Prostate gland (tissue), 2 donors: Measurements from ENCODE around the gene IL20RA. TPM values are rescaled to one million over a fixed set of nuclear protein-coding genes. Genes with fewer than 3 reads are reported as not detected.

ENCODE experiments used
- DNase-seq: peaks from one replicate; pipeline ENCODE4 v3.0.0-alpha.2; 2019; ENCODE audit warnings: low spot score
- H3K27ac ChIP-seq, 2 donors: fragments of 200-600 bp; sonication (generic); 2 replicates each; pipeline ENCODE4 v1.5.1; 2017 to 2019
- H3K27me3 ChIP-seq: fragments of 200-600 bp; sonication (generic); replicated peaks from 2 replicates; pipeline ENCODE4 v1.5.1; 2019; ENCODE audit not compliant: insufficient read depth
- H3K36me3 ChIP-seq, 2 donors: fragments of 200-600 bp; sonication (generic); 1 replicate in 1 of 2; 2 replicates in 1 of 2; pipeline versions ENCODE4 v1.5.1 to v1.8.1; 2017 to 2019
- H3K4me1 ChIP-seq: fragments of 200-600 bp; sonication (generic); replicated peaks from 2 replicates; pipeline ENCODE4 v1.5.1; 2019
- H3K4me3 ChIP-seq, 2 donors: fragments of 200-600 bp; sonication (generic); 2 replicates each; pipeline ENCODE4 v1.5.1; 2017 to 2019
- H3K9me3 ChIP-seq: fragments of 200-600 bp; sonication (generic); 2 replicates; pipeline ENCODE4 v1.5.1; 2017
- POLR2A ChIP-seq: fragments of 450-650 bp; IDR thresholded peaks from one replicate; pipeline ENCODE4 v1.6.1; 2016; ENCODE audit warnings: antibody characterized with exemption, mild to moderate bottlenecking
- POLR2AphosphoS5 ChIP-seq: sonication (generic); formaldehyde crosslinking; IDR thresholded peaks from one replicate; pipeline ENCODE4 v1.6.1; 2017; ENCODE audit warnings: antibody characterized with exemption
- WGBS: methylation state at CpG from one replicate; pipeline ENCODE4 v1.1.5; 2018; 5-methylcytosine and 5-hydroxymethylcytosine counted together
- intact Hi-C: fragments of 100-400 bp; cut with DNase I; formaldehyde crosslinking; loops from one replicate; pipeline ENCODE4 v1.14.2; 2022
- total RNA-seq, 2 donors: library from RNA; depleted of rRNA; stranded (reverse); fragments of >200 nt; gene quantifications; one replicate each; pipeline ENCODE4 v1.1.0, GENCODE V29; 2016
- TF ChIP-seq, protein P1 (sequence below), 4 experiments: fragments of 200-600 bp in 2 of 4; fragments of 450-650 bp in 2 of 4; sonication (generic) in 2 of 4; IDR thresholded peaks; 1 replicate in 3 of 4; 2 replicates in 1 of 4; pipeline ENCODE4 v1.5.1; 2016 to 2019; ENCODE audit warnings: antibody characterized with exemption in 4 of 4, mild to moderate bottlenecking in 2 of 4, moderate library complexity in 2 of 4

IL20RA gene
- total RNA-seq, 2 donors from 2014 or later = 19.9 to 25.3 TPM

DNA sequence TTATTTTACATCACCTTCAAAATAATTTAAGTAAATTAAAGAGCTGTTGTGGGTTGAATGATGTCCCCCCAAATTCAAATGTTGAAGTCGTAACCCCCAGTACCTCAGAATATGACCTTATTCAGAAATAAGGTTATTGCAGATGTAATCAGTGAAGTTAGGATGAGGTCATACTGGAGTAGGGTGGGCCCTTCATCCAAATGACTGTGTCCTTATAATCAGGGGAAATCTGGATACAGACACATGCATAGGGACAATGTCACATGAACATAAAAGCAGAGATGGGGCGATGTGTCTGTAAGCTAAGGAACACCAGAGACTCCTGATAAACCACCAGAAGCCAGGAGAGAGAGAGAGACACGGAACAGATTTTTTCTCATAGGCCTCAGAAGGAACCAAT is 13.3 kb upstream of the IL20RA start:
- Histone ChIP-seq H3K4me1 (no peaks in the 10 kb centered on the region), H3K27ac (no peak overlapping the region), H3K4me3 (no peak overlapping the region), H3K9me3 (no peaks in the 10 kb centered on the region), H3K36me3 (no peaks in the 10 kb centered on the region), H3K27me3 (no peaks in the 10 kb centered on the region)
- no peak for DNase-seq
- TF ChIP-seq POLR2A = no peak
- TF ChIP-seq, protein P1, sequence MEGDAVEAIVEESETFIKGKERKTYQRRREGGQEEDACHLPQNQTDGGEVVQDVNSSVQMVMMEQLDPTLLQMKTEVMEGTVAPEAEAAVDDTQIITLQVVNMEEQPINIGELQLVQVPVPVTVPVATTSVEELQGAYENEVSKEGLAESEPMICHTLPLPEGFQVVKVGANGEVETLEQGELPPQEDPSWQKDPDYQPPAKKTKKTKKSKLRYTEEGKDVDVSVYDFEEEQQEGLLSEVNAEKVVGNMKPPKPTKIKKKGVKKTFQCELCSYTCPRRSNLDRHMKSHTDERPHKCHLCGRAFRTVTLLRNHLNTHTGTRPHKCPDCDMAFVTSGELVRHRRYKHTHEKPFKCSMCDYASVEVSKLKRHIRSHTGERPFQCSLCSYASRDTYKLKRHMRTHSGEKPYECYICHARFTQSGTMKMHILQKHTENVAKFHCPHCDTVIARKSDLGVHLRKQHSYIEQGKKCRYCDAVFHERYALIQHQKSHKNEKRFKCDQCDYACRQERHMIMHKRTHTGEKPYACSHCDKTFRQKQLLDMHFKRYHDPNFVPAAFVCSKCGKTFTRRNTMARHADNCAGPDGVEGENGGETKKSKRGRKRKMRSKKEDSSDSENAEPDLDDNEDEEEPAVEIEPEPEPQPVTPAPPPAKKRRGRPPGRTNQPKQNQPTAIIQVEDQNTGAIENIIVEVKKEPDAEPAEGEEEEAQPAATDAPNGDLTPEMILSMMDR (IDR thresholded peaks at IDR 0.05) = no peak
- no peak for TF ChIP-seq POLR2AphosphoS5
- intact Hi-C loops = no loop called here
- 92% methylated on average over 3 of the region's 3 CpGs for WGBS

DNA sequence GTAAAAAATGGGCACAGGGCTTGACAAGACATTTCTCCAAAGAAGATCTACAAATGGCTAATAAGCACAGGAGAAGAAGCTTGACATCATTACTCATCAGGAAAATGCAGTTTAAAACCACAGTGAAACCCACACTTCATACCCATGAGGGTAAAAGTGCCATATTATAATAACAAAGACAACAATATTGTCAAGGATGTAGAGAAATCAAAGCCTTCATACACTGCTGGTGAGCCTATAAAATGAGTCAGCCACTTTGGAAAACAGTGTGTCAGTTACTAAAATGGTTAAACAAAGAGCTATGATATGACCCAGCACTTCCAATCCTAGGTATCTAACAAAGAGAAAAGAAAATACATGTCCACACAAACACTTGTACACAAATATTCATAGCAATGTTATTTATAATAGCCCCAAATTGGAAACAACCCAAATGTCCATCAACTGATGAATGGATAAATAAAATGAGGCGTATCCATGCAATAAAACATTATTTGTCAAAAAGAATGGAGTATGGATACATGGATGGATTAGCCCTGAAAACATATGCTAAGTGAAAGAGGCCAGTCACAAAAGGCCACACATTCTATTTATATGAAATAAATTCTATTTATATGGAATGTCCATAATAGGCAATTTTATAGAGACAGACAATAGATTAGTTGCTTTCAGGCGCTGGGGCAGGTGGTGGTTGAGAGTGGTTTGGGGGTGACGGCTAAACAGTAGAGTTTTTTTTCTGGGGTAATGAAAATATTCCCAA is 11.5 kb upstream of the IL20RA start:
- DNase-seq = no peak
- intact Hi-C loops = no loop called here
- H3K36me3 ChIP-seq = no peaks in the 10 kb centered on the region
- no peaks in the 10 kb centered on the region for H3K9me3 ChIP-seq
- no peak overlapping the region for H3K4me3 ChIP-seq
- H3K27ac ChIP-seq = no peak overlapping the region
- TF ChIP-seq POLR2AphosphoS5 (no peak), POLR2A (no peak)
- TF ChIP-seq, protein P1 (IDR thresholded peaks at IDR 0.05) = no peak
- WGBS = 86% methylated on average over 3 of the region's 3 CpGs
- H3K27me3 ChIP-seq = no peaks in the 10 kb centered on the region
- H3K4me1 ChIP-seq = no peaks in the 10 kb centered on the region

DNA sequence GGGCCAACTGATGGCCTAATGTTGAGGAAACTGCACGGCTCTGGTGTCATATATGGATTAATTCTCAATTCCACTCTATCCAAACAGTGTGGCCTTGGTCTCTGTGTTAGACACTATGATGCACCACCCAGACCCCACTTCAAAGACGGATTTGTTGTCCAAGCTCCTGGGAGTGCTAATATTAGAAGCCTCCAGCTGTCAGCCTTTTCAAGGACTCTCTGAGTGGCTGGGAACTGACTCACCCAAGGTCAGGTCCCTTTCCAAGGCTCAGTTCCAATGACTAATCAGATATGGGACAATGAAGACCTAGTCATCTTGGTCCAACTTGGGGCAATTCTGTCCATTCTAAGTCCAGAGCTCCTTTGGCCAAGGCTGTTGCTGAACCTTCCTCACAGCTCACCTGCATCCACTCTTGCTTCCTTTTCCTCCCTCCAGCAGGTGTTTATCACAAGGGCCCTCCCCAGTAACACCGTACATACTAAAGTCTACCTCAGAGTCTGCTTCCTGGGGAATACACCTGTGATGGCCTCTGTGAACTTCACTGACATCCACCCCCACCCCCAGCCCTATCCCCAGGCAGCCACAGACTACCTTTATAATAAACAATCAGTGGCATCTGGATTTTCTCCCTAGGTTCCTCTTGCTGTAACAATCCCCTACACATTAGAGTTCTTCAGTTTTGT is 7.2 kb upstream of the IL20RA start:
- TF ChIP-seq POLR2A (no peak), POLR2AphosphoS5 (no peak)
- TF ChIP-seq, protein P1 (IDR thresholded peaks at IDR 0.05) = no peak
- H3K4me1 ChIP-seq = peaks cover 3% of the 10 kb centered on the region
- H3K4me3 ChIP-seq = no peak overlapping the region
- WGBS = 93% methylated on average over 3 of the region's 3 CpGs
- no peaks in the 10 kb centered on the region for H3K9me3 ChIP-seq
- intact Hi-C loops = no loop called here
- H3K36me3 ChIP-seq = no peaks in the 10 kb centered on the region
- H3K27me3 ChIP-seq = no peaks in the 10 kb centered on the region
- DNase-seq = no peak
- no peak overlapping the region for H3K27ac ChIP-seq

DNA sequence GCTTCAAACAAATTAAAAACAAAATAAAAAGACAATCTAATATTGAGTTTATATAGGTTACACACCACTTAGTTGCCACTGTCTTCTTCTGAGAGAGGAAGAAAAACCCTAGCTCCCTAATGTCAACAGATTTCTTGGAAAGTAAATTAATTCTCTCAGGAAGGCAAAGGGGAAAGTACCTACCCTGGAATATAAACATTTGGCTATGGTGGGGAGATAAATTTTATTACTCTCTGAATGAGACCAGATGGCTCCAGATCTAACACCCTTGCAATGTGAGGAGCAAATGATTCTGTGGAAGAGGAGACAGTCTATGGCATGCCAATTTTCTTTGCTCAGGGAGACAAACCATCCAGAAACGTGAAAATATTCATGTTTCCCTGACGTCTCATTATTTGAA is 4.3 kb upstream of the IL20RA start:
- intact Hi-C loops = no loop called here
- Histone ChIP-seq H3K36me3 (no peaks in the 10 kb centered on the region), H3K4me3 (no peak overlapping the region), H3K27me3 (no peaks in the 10 kb centered on the region), H3K27ac (no peak overlapping the region), H3K9me3 (no peaks in the 10 kb centered on the region), H3K4me1 (peaks cover 4% of the 10 kb centered on the region)
- 38% methylated on average over 2 of the region's 2 CpGs for WGBS
- TF ChIP-seq POLR2AphosphoS5 (no peak), POLR2A (no peak)
- TF ChIP-seq, protein P1 (IDR thresholded peaks at IDR 0.05) = no peak
- no peak for DNase-seq
